RWPE1 (cell line): ENCODE measurements around the gene MCUB.
"Not testable (repeated sequence)": the region's sequence is repeated elsewhere in the genome, so short reads cannot be mapped to it uniquely, and the experiment has no call there.

Source experiments
- CTCF ChIA-PET: fragments of 350-600 bp; sonication (Branson Sonifier 250); formaldehyde crosslinking; extraction: SDS; loops from one replicate; lab custom pipeline; 2021; lab: Yijun Ruan, JAX
- POLR2A ChIA-PET: fragments of 400-600 bp; formaldehyde crosslinking; extraction: SDS; loops from one replicate; lab custom pipeline; 2020; ENCODE audit warnings: antibody characterized with exemption; ENCODE audit not compliant: low non-redundant PET; lab: Yijun Ruan, JAX
- DNase-seq: peaks from one replicate; pipeline ENCODE4 v3.0.0; 2012; ENCODE audit warnings: low spot score
- H3K27ac ChIP-seq: fragments of 450-650 bp; 2 replicates; pipeline ENCODE4 v1.5.1; 2017
- CTCF ChIP-seq: fragments of 450-650 bp; conservative IDR thresholded peaks from 2 replicates; pipeline ENCODE4 v1.5.1; 2017; ENCODE audit warnings: low read depth, mild to moderate bottlenecking

The MCUB gene

GRCh38 chr4:109574931-109575804 is 15.1 kb downstream of the MCUB start:
- ChIA-PET POLR2A (no interaction called here), CTCF (no interaction called here)
- no peak for DNase-seq
- TF ChIP-seq CTCF, result no peak
- H3K27ac ChIP-seq, result no peak overlapping the region

- TF ChIP-seq CTCF, result no peak
- POLR2A ChIA-PET, result no interaction called here
- CTCF ChIA-PET, result no interaction called here
- no peak overlapping the region for H3K27ac ChIP-seq
- no peak for DNase-seq
Observed at GRCh38 chr4:109576462-109576861, 16.4 kb downstream of the MCUB start.

DNA sequence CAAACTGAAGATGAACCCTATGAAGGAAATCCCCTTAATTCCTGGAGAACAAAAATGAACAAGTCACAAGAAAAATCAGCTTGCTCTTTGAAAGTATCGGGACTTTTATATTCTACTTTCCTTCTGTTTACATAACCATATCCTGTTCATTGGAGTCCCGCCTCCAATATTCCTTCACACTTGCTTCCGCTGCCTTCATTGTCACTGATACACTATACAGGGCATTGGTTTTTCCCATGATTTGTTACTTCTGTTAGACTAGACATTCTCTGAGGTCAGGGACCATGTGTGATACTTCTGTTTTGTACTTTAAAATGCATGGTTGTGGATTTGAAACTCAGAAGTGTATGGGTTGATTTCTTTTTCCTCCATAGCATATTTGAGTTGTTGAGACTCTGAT is 18.8 kb downstream of the MCUB start:
- POLR2A ChIA-PET, result no interaction called here
- CTCF ChIA-PET, result no interaction called here

DNA sequence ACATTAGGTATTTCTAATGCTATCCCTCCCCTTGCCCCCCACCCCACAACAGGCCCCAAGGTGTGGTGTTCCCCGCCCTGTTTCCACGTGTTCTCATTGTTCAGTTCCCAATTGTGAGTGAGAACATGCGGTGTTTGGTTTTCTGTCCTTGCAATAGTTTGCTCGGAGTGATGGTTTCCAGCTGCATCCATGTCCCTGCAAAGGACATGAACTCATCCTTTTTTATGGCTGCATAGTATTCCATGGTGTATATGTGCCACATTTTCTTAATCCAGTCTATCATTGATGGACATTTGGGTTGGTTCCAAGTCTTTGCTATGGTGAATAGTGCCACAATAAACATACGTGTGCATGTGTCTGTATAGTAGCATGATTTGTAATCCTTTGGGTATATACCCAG is 20.0 kb downstream of the MCUB start:
- DNase-seq, POLR2A ChIA-PET, H3K27ac ChIP-seq: not testable (repeated sequence)
- CTCF ChIA-PET, result interaction anchor here (0.5 kb wide), 1 partner anchor 14 kb away, joined by 3 read pairs; no protein-coding TSS in a partner anchor

More for the DNA sequence above, 18.8 kb downstream of the MCUB start:
- no peak for TF ChIP-seq CTCF
- no peak for DNase-seq
- no peak overlapping the region for H3K27ac ChIP-seq

DNA sequence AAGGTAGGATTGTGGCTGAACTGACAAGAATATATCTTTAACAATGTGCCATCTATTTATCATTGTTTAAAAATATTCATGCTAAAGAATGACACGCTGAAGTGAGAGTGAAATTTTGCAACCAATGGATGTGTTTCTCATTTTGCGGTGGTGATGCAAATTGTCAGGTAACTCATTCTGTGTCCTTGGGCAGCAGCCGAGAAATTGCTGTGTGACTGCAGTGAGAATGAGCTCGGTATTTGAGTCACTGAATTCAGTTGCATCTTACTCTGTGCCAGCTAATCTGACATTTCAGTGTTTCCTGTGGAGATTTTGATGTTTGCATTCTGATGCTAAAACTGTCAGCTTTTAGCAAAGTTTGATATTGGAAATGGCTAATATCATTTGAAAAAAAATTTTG is 28.1 kb downstream of the MCUB start:
- POLR2A ChIA-PET, result no interaction called here
- no peak overlapping the region for H3K27ac ChIP-seq
- peak; percentile 10 for DNase-seq
- TF ChIP-seq CTCF, result no peak
- CTCF ChIA-PET, result interaction anchor here (0.6 kb wide), 1 partner anchor 114 kb away, joined by 3 read pairs; no protein-coding TSS in a partner anchor

- H3K27ac ChIP-seq, result no peak overlapping the region
Observed at GRCh38 chr4:109589119-109589518, 29.1 kb downstream of the MCUB start.

More at GRCh38 chr4:109589119-109589518, 29.1 kb downstream of the MCUB start:
- no peak for TF ChIP-seq CTCF
- ChIA-PET POLR2A (no interaction called here), CTCF (interaction anchor here (0.6 to 0.7 kb wide), 2 partner anchors 18 to 248 kb away, joined by 4 read pairs; no protein-coding TSS in a partner anchor)
- peak; percentile 26 for DNase-seq
